Kidney (tissue), 14 donors: Measurements from ENCODE around the gene TCERG1. TPM values are rescaled to one million over a fixed set of nuclear protein-coding genes. Genes with fewer than 3 reads are reported as not detected.

Experiments
- DNase-seq, 5 donors: peaks; one replicate each; pipeline ENCODE4 v3.0.0-alpha.2; 2013 to 2020
- FAIRE-seq: peaks from 2 replicates; lab custom pipeline; 2012; peaks lifted over from hg19 to GRCh38; lab: Jason Lieb, UNC
- H3K27ac ChIP-seq, 2 donors: one replicate each; pipeline ENCODE4 v1.7.0; 2013; ENCODE audit warnings: low read depth in 2 of 2, low read length in 2 of 2, inconsistent platforms in 1 of 2
- H3K27me3 ChIP-seq: one replicate; pipeline ENCODE4 v1.7.1; 2013; ENCODE audit warnings: low read length, inconsistent platforms; ENCODE audit not compliant: control insufficient read depth, insufficient read depth
- H3K36me3 ChIP-seq, 3 donors: one replicate each; pipeline versions ENCODE4 v1.7.0 to v1.7.1; 2013; ENCODE audit warnings: low read length in 3 of 3, control low read depth in 1 of 3, inconsistent platforms in 1 of 3; ENCODE audit not compliant: insufficient read depth in 3 of 3, control insufficient read depth in 2 of 3
- H3K4me1 ChIP-seq, 3 donors: one replicate each; pipeline versions ENCODE4 v1.7.0 to v1.7.1; 2013; ENCODE audit warnings: low read length in 3 of 3, inconsistent platforms in 1 of 3, low read depth in 1 of 3; ENCODE audit not compliant: control insufficient read depth in 2 of 3, insufficient read depth in 2 of 3
- H3K4me3 ChIP-seq, 3 donors: one replicate each; pipeline versions ENCODE4 v1.7.0 to v1.8.1; 2013; ENCODE audit warnings: low read length in 3 of 3, control low read depth in 1 of 3, inconsistent platforms in 1 of 3
- H3K9ac ChIP-seq, 3 donors: one replicate each; pipeline versions ENCODE4 v1.7.0 to v1.7.1; 2013; ENCODE audit warnings: low read length in 3 of 3, control low read depth in 1 of 3, inconsistent platforms in 1 of 3
- H3K9me3 ChIP-seq, 3 donors: one replicate each; pipeline versions ENCODE4 v1.7.0 to v1.7.1; 2013; ENCODE audit warnings: low read length in 3 of 3, control low read depth in 1 of 3, inconsistent platforms in 1 of 3; ENCODE audit not compliant: control insufficient read depth in 2 of 3, insufficient read depth in 1 of 3
- CTCF ChIP-seq: IDR thresholded peaks from 3 replicates; pipeline ENCODE4 v1.5.1; 2012; ENCODE audit warnings: mild to moderate bottlenecking, moderate library complexity, borderline replicate concordance; ENCODE audit not compliant: insufficient read depth; ENCODE audit errors: extremely low read depth
- intact Hi-C: fragments of 100-400 bp; cut with DNase I; formaldehyde crosslinking; loops from one replicate; pipeline ENCODE4 v1.11.1; 2022
- polyA plus RNA-seq: library from polyadenylated mRNA; stranded (reverse); fragments of 350-450 nt; fragmentation: Illumina TruSeq; extraction: RNeasy Lipid Tissue Mini Kit (QIAGEN cat#74804); gene quantifications from one replicate; pipeline ENCODE4 v1.2.3, GENCODE V29; 2014; ENCODE audit warnings: low read depth, low replicate concordance; ENCODE audit not compliant: insufficient read depth
- total RNA-seq: library from RNA; stranded (reverse); fragmentation: NEBNext Ultra II Directional; extraction: Animal tissue kit (Norgen Biotek cat#: 25700); gene quantifications from one replicate; pipeline ENCODE4 v1.2.1, GENCODE V29; 2021
- donor health status: control.
- donor health status: control.
- donor health status: control.
- donor health status: control.
- donor health status: control.
- donor health status: DM: yes; HTN: yes; CAD: no.
- donor health status: Normal renal cell carcinoma (clear cell type).

TCERG1 gene
- total and polyA plus RNA-seq, 2 donors from 2014 or later, result 16.7 to 48.6 TPM

- Histone ChIP-seq H3K36me3 (peaks cover 7 to 38% (median 16%) of the 10 kb centered on the region in 3 donors), H3K4me3 (no peak overlapping the region), H3K4me1 (no peaks in the 10 kb centered on the region), H3K9ac (no peak overlapping the region), H3K9me3 (no peaks in the 10 kb centered on the region), H3K27ac (no peak overlapping the region), H3K27me3 (no peaks in the 10 kb centered on the region)
- DNase-seq (no peak), FAIRE-seq (no peak)
- no peak for TF ChIP-seq CTCF
- intact Hi-C loops, result no loop called here
These were observed 26.9 kb downstream of the TCERG1 start for GRCh38 chr5:146474065-146474464.

- TF ChIP-seq CTCF, result no peak
- Histone ChIP-seq H3K4me1 (no peaks in the 10 kb centered on the region), H3K9me3 (no peaks in the 10 kb centered on the region), H3K9ac (no peak overlapping the region), H3K27me3 (no peaks in the 10 kb centered on the region), H3K27ac (no peak overlapping the region), H3K36me3 (peaks cover 7 to 37% (median 16%) of the 10 kb centered on the region in 3 donors), H3K4me3 (no peak overlapping the region)
- FAIRE-seq (no peak), DNase-seq (no peak)
- intact Hi-C loops, result no loop called here
These were observed 28.2 kb downstream of the TCERG1 start for GRCh38 chr5:146475190-146475780.

GRCh38 chr5:146475906-146476305 lies 28.8 kb downstream of the TCERG1 start:
- no peak overlapping the region for H3K27ac ChIP-seq
- no peaks in the 10 kb centered on the region for H3K4me1 ChIP-seq
- H3K9ac ChIP-seq, result no peak overlapping the region
- H3K9me3 ChIP-seq, result no peaks in the 10 kb centered on the region
- H3K36me3 ChIP-seq, result peaks cover 5 to 34% (median 14%) of the 10 kb centered on the region in 3 donors
- no peaks in the 10 kb centered on the region for H3K27me3 ChIP-seq
- DNase-seq, result no peak
- no peak overlapping the region for H3K4me3 ChIP-seq
- intact Hi-C loops, result no loop called here
- no peak for TF ChIP-seq CTCF
- no peak for FAIRE-seq

GRCh38 chr5:146482775-146483174 lies 35.6 kb downstream of the TCERG1 start:
- Histone ChIP-seq H3K9ac (no peak overlapping the region), H3K27ac (no peak overlapping the region), H3K4me3 (no peak overlapping the region), H3K36me3 (peaks cover 4 to 29% (median 16%) of the 10 kb centered on the region in 3 donors), H3K27me3 (no peaks in the 10 kb centered on the region), H3K9me3 (no peaks in the 10 kb centered on the region), H3K4me1 (no peaks in the 10 kb centered on the region)
- intact Hi-C loops, result no loop called here
- no peak for TF ChIP-seq CTCF
- no peak for FAIRE-seq
- DNase-seq, result no peak
